ENCODE results near the gene SCN1A. TPM values are rescaled to one million over a fixed set of nuclear protein-coding genes. Genes with fewer than 3 reads are reported as not detected.

SCN1A gene
- total and polyA plus RNA-seq, 2 donors = 0.32 TPM; not detected in 1

Small RNA genes lying within 50 kb of the gene (small RNA-seq; reads per million reads assigned to genes)
- gene RF00019 = not detected

Other genes starting within 250 kb of the SCN1A start
- gene TTC21B, start 174.2 kb downstream of the SCN1A start, total RNA-seq = 81.2 TPM
- 7.4 TPM for gene TTC21B, start 174.2 kb downstream of the SCN1A start, polyA plus RNA-seq
- gene SCN9A, start 247.9 kb upstream of the SCN1A start, total RNA-seq = 32.9 TPM
- 0.67 TPM for gene SCN9A, start 247.9 kb upstream of the SCN1A start, polyA plus RNA-seq

Data from urinary bladder (tissue), 2 donors.